Keratinocyte (primary cell): ENCODE measurements around the gene SOSTDC1. TPM values are rescaled to one million over a fixed set of nuclear protein-coding genes. Genes with fewer than 3 reads are reported as not detected.

Experiments used
- DNase-seq: peaks from one replicate; pipeline ENCODE4 v3.0.0-alpha.2; 2011; ENCODE audit warnings: low read depth, missing footprints, low spot score
- FAIRE-seq: peaks from 2 replicates; lab custom pipeline; 2011; peaks lifted over from hg19 to GRCh38; lab: Jason Lieb, UNC
- H2AFZ ChIP-seq: 2 replicates; pipeline ENCODE4 v1.6.0; 2012; ENCODE audit warnings: low read length, control low read depth, inconsistent platforms; ENCODE audit not compliant: control insufficient read depth
- H3K27ac ChIP-seq: 2 replicates; pipeline ENCODE4 v1.5.1; 2011; ENCODE audit warnings: low read length; ENCODE audit not compliant: control insufficient read depth, insufficient read depth
- H3K27me3 ChIP-seq: 3 replicates; pipeline ENCODE4 v1.6.0; 2011; ENCODE audit warnings: low read length; ENCODE audit not compliant: control insufficient read depth, insufficient read depth; ENCODE audit errors: extremely low read depth
- H3K36me3 ChIP-seq, 2 experiments: 2 replicates in 1 of 2; 3 replicates in 1 of 2; pipeline ENCODE4 v1.5.1; 2011; ENCODE audit warnings: low read length in 2 of 2, mild to moderate bottlenecking in 1 of 2; ENCODE audit not compliant: control insufficient read depth in 2 of 2, insufficient read depth in 2 of 2; ENCODE audit errors: extremely low read depth in 1 of 2
- H3K4me1 ChIP-seq: 3 replicates; pipeline ENCODE4 v1.5.1; 2011; ENCODE audit warnings: low read length; ENCODE audit not compliant: control insufficient read depth, insufficient read depth; ENCODE audit errors: extremely low read depth
- H3K4me2 ChIP-seq: 3 replicates; pipeline ENCODE4 v1.6.0; 2011; ENCODE audit warnings: low read depth, low read length; ENCODE audit not compliant: control insufficient read depth, insufficient read depth; ENCODE audit errors: extremely low read depth
- H3K4me3 ChIP-seq, 3 experiments: fragments of 200-600 bp in 1 of 3; sonication (generic) in 1 of 3; 2 replicates in 2 of 3; 3 replicates in 1 of 3; pipeline ENCODE4 v1.5.1; 2011 to 2016; ENCODE audit warnings: low read length in 3 of 3, mild to moderate bottlenecking in 3 of 3, control low read depth in 2 of 3, inconsistent platforms in 1 of 3, low read depth in 1 of 3, mixed read lengths in 1 of 3, mixed run types in 1 of 3, moderate library complexity in 1 of 3; ENCODE audit not compliant: control insufficient read depth in 2 of 3, insufficient read depth in 2 of 3; ENCODE audit errors: extremely low read depth in 1 of 3
- H3K79me2 ChIP-seq: 2 replicates; pipeline ENCODE4 v1.6.0; 2012; ENCODE audit warnings: low read length; ENCODE audit not compliant: control insufficient read depth, insufficient read depth
- H3K9ac ChIP-seq: 3 replicates; pipeline ENCODE4 v1.6.0; 2011; ENCODE audit warnings: low read length; ENCODE audit not compliant: control insufficient read depth, insufficient read depth; ENCODE audit errors: extremely low read depth
- H3K9me1 ChIP-seq: 3 replicates; pipeline ENCODE4 v1.6.0; 2011; ENCODE audit warnings: low read length; ENCODE audit not compliant: control insufficient read depth, insufficient read depth; ENCODE audit errors: extremely low read depth
- H3K9me3 ChIP-seq: 2 replicates; pipeline ENCODE4 v1.5.1; 2012; ENCODE audit warnings: low read depth, low read length; ENCODE audit not compliant: control insufficient read depth
- H4K20me1 ChIP-seq: 3 replicates; pipeline ENCODE4 v1.6.0; 2011; ENCODE audit warnings: low read length; ENCODE audit not compliant: control insufficient read depth, insufficient read depth; ENCODE audit errors: extremely low read depth
- EZH2 ChIP-seq: IDR thresholded peaks from one replicate; pipeline ENCODE4 v1.6.1; 2012; ENCODE audit warnings: inconsistent platforms, mild to moderate bottlenecking, low read length, moderate library complexity
- dilution Hi-C: fragments of 300-500 bp; cut with MboI; formaldehyde crosslinking; loops from one replicate; pipeline ENCODE4 v1.7.0; 2020; ENCODE audit warnings: low sequenced_read_pairs; ENCODE audit not compliant: extremely low pct_ligation_motif_present
- polyA plus RNA-seq, 5 experiments: library from polyadenylated mRNA; depleted of rRNA in 3 of 5; stranded (reverse) in 3 of 5; stranded (forward) in 1 of 5; unstranded in 1 of 5; fragments of >200 nt; gene quantifications; 1 replicate in 1 of 5; 2 replicates in 3 of 5; 3 replicates in 1 of 5; pipeline versions ENCODE4 v1.2.1 to v1.2.3, GENCODE V29; 2011 to 2012; ENCODE audit warnings: missing spikeins in 2 of 5, low read depth in 1 of 5, low replicate concordance in 1 of 5
- TF ChIP-seq, protein P1 (sequence below), 3 experiments: IDR thresholded peaks in 1 of 3; conservative IDR thresholded peaks in 1 of 3; optimal IDR thresholded peaks in 1 of 3; 2 replicates in 2 of 3; 3 replicates in 1 of 3; pipeline versions ENCODE3 to v1.5.1; 2011; ENCODE audit warnings: low read length in 3 of 3, mild to moderate bottlenecking in 3 of 3, moderate library complexity in 2 of 3, control low read depth in 1 of 3, inconsistent platforms in 1 of 3; ENCODE audit not compliant: insufficient read depth in 2 of 3; ENCODE audit errors: extremely low read depth in 1 of 3

Gene SOSTDC1
- polyA plus RNA-seq, 1 donor (not counting 4 experiments of a cell fraction or from before 2014, with no cell fraction given) = 0.31 TPM

GRCh38 chr7:16504019-16504418 is 38.5 kb upstream of the SOSTDC1 start:
- Histone ChIP-seq H4K20me1 (no peaks in the 10 kb centered on the region), H3K9me3 (no peaks in the 10 kb centered on the region), H3K4me1 (no peaks in the 10 kb centered on the region), H3K9ac (no peak overlapping the region), H3K4me2 (no peak overlapping the region), H3K4me3 (no peak overlapping the region), H3K27me3 (no peaks in the 10 kb centered on the region), H3K27ac (no peak overlapping the region), H3K36me3 (no peaks in the 10 kb centered on the region), H2AFZ (no peak overlapping the region), H3K79me2 (no peaks in the 10 kb centered on the region), H3K9me1 (no peaks in the 10 kb centered on the region)
- no peak for TF ChIP-seq EZH2
- TF ChIP-seq, protein P1, sequence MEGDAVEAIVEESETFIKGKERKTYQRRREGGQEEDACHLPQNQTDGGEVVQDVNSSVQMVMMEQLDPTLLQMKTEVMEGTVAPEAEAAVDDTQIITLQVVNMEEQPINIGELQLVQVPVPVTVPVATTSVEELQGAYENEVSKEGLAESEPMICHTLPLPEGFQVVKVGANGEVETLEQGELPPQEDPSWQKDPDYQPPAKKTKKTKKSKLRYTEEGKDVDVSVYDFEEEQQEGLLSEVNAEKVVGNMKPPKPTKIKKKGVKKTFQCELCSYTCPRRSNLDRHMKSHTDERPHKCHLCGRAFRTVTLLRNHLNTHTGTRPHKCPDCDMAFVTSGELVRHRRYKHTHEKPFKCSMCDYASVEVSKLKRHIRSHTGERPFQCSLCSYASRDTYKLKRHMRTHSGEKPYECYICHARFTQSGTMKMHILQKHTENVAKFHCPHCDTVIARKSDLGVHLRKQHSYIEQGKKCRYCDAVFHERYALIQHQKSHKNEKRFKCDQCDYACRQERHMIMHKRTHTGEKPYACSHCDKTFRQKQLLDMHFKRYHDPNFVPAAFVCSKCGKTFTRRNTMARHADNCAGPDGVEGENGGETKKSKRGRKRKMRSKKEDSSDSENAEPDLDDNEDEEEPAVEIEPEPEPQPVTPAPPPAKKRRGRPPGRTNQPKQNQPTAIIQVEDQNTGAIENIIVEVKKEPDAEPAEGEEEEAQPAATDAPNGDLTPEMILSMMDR (optimal IDR thresholded peaks at IDR 0.05 in 1 of 3, IDR thresholded peaks at IDR 0.05 in 1 of 3, conservative IDR thresholded peaks at IDR 0.05 in 1 of 3; ENCODE audit: extremely low read depth in 1 of 3, insufficient read depth in 2 of 3, low read length in 3 of 3) = no peak
- DNase-seq (no peak), FAIRE-seq (no peak)
- dilution Hi-C loops = no loop called here

GRCh38 chr7:16502303-16502702 is 36.8 kb upstream of the SOSTDC1 start:
- dilution Hi-C loops = no loop called here
- no peak overlapping the region for H3K27ac ChIP-seq
- DNase-seq = no peak
- no peak overlapping the region for H3K4me2 ChIP-seq
- no peak overlapping the region for H3K9ac ChIP-seq
- H3K27me3 ChIP-seq = no peaks in the 10 kb centered on the region
- no peak for FAIRE-seq
- no peaks in the 10 kb centered on the region for H4K20me1 ChIP-seq
- H3K36me3 ChIP-seq = no peaks in the 10 kb centered on the region
- no peaks in the 10 kb centered on the region for H3K9me3 ChIP-seq
- no peak overlapping the region for H2AFZ ChIP-seq
- H3K4me3 ChIP-seq = no peak overlapping the region
- H3K79me2 ChIP-seq = no peaks in the 10 kb centered on the region
- TF ChIP-seq, protein P1 (optimal IDR thresholded peaks at IDR 0.05 in 1 of 3, IDR thresholded peaks at IDR 0.05 in 1 of 3, conservative IDR thresholded peaks at IDR 0.05 in 1 of 3; ENCODE audit: extremely low read depth in 1 of 3, insufficient read depth in 2 of 3, low read length in 3 of 3) = no peak
- TF ChIP-seq EZH2 = no peak
- no peaks in the 10 kb centered on the region for H3K4me1 ChIP-seq
- peaks cover 2% of the 10 kb centered on the region for H3K9me1 ChIP-seq
